Measurements from ENCODE around the gene ADAMTS8.

The ADAMTS8 gene, protein sequence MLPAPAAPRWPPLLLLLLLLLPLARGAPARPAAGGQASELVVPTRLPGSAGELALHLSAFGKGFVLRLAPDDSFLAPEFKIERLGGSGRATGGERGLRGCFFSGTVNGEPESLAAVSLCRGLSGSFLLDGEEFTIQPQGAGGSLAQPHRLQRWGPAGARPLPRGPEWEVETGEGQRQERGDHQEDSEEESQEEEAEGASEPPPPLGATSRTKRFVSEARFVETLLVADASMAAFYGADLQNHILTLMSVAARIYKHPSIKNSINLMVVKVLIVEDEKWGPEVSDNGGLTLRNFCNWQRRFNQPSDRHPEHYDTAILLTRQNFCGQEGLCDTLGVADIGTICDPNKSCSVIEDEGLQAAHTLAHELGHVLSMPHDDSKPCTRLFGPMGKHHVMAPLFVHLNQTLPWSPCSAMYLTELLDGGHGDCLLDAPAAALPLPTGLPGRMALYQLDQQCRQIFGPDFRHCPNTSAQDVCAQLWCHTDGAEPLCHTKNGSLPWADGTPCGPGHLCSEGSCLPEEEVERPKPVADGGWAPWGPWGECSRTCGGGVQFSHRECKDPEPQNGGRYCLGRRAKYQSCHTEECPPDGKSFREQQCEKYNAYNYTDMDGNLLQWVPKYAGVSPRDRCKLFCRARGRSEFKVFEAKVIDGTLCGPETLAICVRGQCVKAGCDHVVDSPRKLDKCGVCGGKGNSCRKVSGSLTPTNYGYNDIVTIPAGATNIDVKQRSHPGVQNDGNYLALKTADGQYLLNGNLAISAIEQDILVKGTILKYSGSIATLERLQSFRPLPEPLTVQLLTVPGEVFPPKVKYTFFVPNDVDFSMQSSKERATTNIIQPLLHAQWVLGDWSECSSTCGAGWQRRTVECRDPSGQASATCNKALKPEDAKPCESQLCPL

DNA sequence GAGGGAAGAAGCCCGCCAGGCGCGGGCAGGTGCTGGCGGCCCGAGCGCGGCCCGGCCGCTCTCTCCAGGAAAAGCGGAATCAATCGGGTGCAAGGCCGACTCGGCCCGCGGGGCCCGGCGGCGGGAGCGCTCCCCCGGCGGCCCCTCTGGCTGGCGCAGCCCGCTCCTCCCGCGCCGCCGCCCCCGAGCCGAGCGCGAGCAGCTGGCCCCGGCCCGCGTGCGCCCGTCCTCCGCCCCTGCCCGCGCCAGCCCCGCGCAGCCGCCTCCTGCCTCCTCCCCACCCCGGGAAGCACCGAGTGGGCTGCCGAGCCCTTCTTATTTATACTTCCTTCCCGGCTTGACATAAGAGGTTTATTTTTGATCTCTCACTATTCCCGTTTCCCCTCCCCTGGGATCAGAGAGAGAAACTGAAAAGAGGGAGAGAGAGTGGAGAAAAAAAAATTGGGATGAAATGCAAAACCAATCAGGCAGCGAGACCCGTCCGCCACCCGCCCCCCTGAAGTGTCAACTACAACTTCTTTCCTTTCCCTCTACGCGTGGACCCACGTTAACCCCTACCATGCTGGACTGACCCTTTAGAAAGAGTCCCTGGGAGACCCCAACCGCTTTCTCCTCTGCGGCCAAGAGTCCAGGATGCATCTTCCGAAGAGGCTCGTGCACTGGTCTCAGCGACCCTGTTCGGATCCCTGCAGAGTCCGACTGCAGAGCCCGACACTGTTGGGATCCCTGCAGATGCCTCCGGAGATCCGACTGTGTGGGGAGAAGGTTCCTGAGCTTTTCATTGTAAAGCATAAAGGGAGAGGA, at the start of gene ADAMTS8:
Gene ADAMTS8, minus strand, starts transcription at position 294 of the 804 bp plus-strand sequence. CDS start 323 bp downstream, outside the sequence.
- TF ChIP-seq, protein P1, sequence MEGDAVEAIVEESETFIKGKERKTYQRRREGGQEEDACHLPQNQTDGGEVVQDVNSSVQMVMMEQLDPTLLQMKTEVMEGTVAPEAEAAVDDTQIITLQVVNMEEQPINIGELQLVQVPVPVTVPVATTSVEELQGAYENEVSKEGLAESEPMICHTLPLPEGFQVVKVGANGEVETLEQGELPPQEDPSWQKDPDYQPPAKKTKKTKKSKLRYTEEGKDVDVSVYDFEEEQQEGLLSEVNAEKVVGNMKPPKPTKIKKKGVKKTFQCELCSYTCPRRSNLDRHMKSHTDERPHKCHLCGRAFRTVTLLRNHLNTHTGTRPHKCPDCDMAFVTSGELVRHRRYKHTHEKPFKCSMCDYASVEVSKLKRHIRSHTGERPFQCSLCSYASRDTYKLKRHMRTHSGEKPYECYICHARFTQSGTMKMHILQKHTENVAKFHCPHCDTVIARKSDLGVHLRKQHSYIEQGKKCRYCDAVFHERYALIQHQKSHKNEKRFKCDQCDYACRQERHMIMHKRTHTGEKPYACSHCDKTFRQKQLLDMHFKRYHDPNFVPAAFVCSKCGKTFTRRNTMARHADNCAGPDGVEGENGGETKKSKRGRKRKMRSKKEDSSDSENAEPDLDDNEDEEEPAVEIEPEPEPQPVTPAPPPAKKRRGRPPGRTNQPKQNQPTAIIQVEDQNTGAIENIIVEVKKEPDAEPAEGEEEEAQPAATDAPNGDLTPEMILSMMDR (IDR thresholded peaks at IDR 0.05; ENCODE audit: insufficient read depth, low read depth, low read length, missing control alignments): no peak
- DNase-seq (ENCODE audit: low read depth): no peak
- H3K4me3 ChIP-seq (ENCODE audit: low read depth, low read length): no peak within 1 kb of the TSS

DNA sequence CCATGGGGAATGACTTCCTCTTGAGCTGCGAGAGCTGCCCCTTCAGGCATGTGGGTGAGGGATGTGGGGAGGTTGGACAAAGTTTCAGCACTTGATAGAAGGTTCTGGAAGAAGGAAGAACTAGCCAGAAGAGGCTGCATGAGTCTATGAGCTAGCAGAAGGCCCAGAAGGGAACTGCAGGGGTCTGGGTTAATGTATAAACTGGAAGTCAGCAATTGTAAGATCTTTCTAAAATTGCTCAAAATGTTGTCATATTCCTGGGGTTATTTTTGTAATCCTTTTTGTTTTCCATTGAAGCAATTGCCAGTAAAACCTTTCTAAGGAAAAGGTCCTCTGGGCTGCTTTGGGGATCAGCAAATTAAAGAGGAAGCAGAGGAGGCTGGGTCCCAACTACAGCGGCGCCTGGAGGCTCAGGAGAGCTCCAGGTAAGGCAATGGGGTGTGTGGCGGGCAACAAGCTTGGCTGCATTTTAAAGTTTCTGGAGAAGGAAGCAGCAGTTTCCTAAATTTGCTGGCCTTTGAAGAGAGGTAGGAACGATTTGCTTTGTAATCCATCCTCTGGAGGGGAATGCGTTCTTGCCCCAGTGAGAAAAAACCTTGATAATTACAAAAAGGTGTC, 49.3 kb upstream of the ADAMTS8 start:
- no peak overlapping the region for H3K4me3 ChIP-seq (ENCODE audit: low read depth, low read length)
- DNase-seq (ENCODE audit: low read depth): no peak
- TF ChIP-seq, protein P1 (IDR thresholded peaks at IDR 0.05; ENCODE audit: insufficient read depth, low read depth, low read length, missing control alignments): no peak

DNA sequence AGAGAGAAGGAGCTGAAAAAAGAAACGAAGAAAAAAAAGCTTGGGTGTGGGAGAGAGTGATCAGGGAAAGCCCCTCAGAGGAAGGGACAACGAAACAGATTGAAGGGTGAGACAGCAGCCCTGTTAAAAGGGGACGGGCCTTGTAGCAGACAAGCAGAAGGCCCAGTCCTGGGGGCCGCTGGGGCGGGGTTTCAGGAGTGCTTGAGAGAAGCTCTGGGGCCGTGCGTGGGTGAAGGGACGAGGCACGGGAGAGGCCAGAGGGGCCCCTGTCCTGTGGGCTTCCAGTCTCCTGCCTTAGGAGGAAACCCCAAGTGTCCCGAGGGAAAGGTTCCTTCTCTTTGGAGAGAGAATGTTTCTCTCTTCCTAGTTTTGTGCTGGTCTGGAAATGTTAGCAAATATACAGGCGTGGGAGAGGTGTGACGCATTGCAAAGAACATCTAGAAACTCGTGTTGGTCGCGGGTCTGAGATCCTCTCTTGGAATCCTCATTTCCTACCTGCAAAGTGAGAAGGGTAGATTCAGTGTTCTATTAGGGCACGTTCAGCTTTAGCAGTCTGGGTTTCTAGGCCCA, 48.6 kb upstream of the ADAMTS8 start:
- TF ChIP-seq, protein P1 (IDR thresholded peaks at IDR 0.05; ENCODE audit: insufficient read depth, low read depth, low read length, missing control alignments): no peak
- no peak overlapping the region for H3K4me3 ChIP-seq (ENCODE audit: low read depth, low read length)
- DNase-seq (ENCODE audit: low read depth): no peak

DNA sequence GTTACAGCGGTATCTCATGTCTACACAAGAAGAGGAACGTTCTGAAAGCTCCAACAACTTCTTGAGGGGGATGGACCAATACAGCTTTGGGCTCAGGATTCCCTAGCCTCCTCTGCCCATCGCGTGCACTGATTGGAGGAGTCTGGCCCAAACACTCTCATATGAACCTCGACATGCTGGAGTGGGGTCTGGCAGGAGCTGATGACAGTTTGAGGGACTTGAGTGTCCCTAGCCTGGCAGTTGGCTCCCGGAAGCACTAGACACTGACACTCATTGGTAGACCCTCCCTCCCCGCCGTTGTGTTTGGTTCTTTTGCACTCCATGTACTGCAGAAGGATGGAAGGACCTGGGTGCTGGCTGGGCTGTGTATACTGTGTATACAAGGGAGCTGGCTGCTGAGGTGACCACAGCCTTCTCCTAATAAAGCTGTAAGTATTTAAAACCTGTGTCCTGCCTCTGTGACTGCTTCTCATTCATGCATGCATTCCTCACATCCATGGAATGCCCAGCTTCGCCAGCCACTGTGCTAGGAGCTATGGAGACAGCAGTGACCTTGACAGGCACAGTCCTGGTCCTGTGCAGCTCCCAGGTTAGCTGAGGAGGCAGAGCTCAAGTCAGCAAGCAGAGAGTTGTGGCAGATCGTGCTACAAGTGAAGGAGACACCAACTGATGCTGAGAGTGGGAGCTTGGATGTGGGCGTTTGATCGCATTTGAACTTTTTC, 48.0 kb upstream of the ADAMTS8 start:
- TF ChIP-seq, protein P1 (IDR thresholded peaks at IDR 0.05; ENCODE audit: insufficient read depth, low read depth, low read length, missing control alignments): no peak
- no peak overlapping the region for H3K4me3 ChIP-seq (ENCODE audit: low read depth, low read length)
- DNase-seq (ENCODE audit: low read depth): no peak

DNA sequence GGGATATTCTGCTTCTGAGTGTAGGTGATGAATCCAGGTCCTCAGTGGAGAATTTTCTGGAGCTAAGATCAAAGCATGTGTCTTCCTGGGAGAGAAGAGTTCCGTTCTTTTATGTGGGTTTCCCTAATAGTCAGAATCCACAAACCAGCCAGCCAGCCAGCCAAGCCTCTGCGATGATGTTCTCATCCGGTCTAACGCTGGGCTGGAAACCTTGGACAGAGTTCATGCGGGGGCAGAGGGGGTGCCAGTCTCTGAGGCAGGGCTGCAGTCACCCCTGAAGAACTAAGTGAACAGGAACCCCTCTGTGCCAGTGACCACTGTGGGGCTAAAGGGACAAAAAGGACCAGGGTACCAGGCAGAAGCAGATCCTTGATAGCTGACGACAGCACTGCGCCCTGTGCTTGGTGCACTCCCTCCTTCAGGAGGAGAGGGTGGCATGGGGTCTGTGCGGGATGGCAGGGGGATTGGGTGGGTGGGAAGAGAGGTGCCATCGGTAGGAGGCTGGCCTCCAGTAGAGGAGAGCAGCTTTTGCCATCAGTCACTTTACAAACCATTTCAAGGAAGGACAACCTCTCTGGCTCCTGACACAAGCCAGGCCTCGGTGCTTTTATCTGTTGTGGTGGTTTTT, 47.1 kb upstream of the ADAMTS8 start:
- TF ChIP-seq, protein P1 (IDR thresholded peaks at IDR 0.05; ENCODE audit: insufficient read depth, low read depth, low read length, missing control alignments): no peak
- DNase-seq (ENCODE audit: low read depth): no peak

More for the DNA sequence above, 47.1 kb upstream of the ADAMTS8 start:
- no peak overlapping the region for H3K4me3 ChIP-seq (ENCODE audit: low read depth, low read length)

All from GM12865 (cell line).